HG03521 (cell line): ENCODE measurements around the gene IFITM10.

ENCODE experiments used
- ATAC-seq: cut with Tn5 transposase; IDR thresholded peaks from one replicate; pipeline ENCODE4 v1.9.1; 2021; ENCODE audit warnings: mild to moderate bottlenecking, moderate library complexity; ENCODE audit not compliant: unreplicated experiment

Gene IFITM10

GRCh38 chr11:1727096-1727690 is 23.2 kb downstream of the IFITM10 start:
- no peak for ATAC-seq

GRCh38 chr11:1719781-1720180 is 30.6 kb downstream of the IFITM10 start:
- ATAC-seq = no peak

- ATAC-seq = no peak
Observed at GRCh38 chr11:1718326-1718725, 32.1 kb downstream of the IFITM10 start.

GRCh38 chr11:1717745-1718144 is 32.6 kb downstream of the IFITM10 start:
- ATAC-seq = no peak

- no peak for ATAC-seq
Observed at GRCh38 chr11:1714908-1715885, 35.2 kb downstream of the IFITM10 start.

- no peak for ATAC-seq
Observed at GRCh38 chr11:1708716-1709115, 41.7 kb downstream of the IFITM10 start.

- no peak for ATAC-seq
Observed at GRCh38 chr11:1707751-1708150, 42.6 kb downstream of the IFITM10 start.

- no peak for ATAC-seq
Observed at GRCh38 chr11:1706634-1707400, 43.6 kb downstream of the IFITM10 start.

- ATAC-seq = no peak
Observed at GRCh38 chr11:1705126-1706052, 45.0 kb downstream of the IFITM10 start.

GRCh38 chr11:1703146-1703545 is 47.2 kb downstream of the IFITM10 start:
- no peak for ATAC-seq

GRCh38 chr11:1702506-1702905 is 47.9 kb downstream of the IFITM10 start:
- no peak for ATAC-seq

GRCh38 chr11:1701091-1701807 is 49.1 kb downstream of the IFITM10 start:
- no peak for ATAC-seq

- no peak for ATAC-seq
Observed at GRCh38 chr11:1699771-1700170, 50.6 kb downstream of the IFITM10 start.

GRCh38 chr11:1696608-1697570 is 53.5 kb downstream of the IFITM10 start, which contains the start of gene KRTAP5-6:
Gene KRTAP5-6, plus strand, starts transcription at chr11:1697195. Its CDS starts 51 bp downstream, at chr11:1697246.
- ATAC-seq = no peak

GRCh38 chr11:1695548-1696108 is 54.8 kb downstream of the IFITM10 start:
- no peak for ATAC-seq

GRCh38 chr11:1694846-1695547 is 55.4 kb downstream of the IFITM10 start:
- ATAC-seq = no peak

- ATAC-seq = peak; percentile 46
Observed at GRCh38 chr11:1694064-1694845, 56.1 kb downstream of the IFITM10 start.
